GM18511 (cell line): ENCODE data around the gene OTUB1.
"Not testable (repeated sequence)": the region's sequence is repeated elsewhere in the genome, so short reads cannot be mapped to it uniquely, and the experiment has no call there.

Source experiments
- ATAC-seq: cut with Tn5 transposase; IDR thresholded peaks from one replicate; pipeline ENCODE4 v1.9.1; 2021; ENCODE audit warnings: mild to moderate bottlenecking, moderate library complexity; ENCODE audit not compliant: unreplicated experiment

OTUB1 gene, protein sequence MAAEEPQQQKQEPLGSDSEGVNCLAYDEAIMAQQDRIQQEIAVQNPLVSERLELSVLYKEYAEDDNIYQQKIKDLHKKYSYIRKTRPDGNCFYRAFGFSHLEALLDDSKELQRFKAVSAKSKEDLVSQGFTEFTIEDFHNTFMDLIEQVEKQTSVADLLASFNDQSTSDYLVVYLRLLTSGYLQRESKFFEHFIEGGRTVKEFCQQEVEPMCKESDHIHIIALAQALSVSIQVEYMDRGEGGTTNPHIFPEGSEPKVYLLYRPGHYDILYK

DNA sequence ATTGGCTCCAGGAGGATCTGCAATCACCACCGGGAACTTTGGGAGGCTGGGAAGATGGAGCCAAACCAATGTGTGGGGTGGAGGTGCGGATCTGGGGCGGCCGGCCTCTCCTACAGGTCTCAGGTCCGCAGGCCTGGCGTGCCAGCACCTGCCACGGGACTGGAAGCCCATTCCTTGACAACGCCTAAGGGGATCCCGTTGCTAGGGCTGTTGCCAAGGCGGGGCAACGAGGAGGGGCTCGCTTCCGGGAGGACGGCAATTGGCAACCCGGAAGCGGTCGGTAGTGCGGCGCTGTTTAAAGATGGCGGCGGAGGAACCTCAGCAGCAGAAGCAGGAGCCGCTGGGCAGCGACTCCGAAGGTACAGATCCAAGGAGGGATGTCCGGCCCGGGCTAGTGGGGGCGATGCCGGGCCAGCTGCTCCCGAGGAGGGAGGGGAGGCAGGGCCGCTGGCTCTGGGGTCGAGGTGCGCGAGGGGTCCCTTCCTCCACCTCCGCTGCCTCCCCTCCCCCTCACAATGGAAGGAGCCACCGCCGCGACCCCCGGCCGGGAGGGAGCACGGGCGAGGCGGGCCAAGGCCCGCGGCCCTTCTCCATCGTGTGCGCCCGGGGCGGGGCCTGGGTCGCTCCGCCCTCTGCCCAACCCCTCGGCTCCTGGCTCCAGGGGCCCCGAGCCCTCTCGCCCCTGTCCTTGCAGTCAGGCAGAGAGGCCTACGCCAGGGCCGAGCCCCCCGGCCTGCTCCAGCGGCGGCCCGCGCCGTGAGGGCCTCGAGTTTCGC lies at the start of gene OTUB1:
Gene OTUB1, plus strand, starts transcription at position 283 of the 776 bp plus-strand sequence. Its CDS starts 19 bp downstream, at position 302.
- ATAC-seq, result peak; percentile 93

DNA sequence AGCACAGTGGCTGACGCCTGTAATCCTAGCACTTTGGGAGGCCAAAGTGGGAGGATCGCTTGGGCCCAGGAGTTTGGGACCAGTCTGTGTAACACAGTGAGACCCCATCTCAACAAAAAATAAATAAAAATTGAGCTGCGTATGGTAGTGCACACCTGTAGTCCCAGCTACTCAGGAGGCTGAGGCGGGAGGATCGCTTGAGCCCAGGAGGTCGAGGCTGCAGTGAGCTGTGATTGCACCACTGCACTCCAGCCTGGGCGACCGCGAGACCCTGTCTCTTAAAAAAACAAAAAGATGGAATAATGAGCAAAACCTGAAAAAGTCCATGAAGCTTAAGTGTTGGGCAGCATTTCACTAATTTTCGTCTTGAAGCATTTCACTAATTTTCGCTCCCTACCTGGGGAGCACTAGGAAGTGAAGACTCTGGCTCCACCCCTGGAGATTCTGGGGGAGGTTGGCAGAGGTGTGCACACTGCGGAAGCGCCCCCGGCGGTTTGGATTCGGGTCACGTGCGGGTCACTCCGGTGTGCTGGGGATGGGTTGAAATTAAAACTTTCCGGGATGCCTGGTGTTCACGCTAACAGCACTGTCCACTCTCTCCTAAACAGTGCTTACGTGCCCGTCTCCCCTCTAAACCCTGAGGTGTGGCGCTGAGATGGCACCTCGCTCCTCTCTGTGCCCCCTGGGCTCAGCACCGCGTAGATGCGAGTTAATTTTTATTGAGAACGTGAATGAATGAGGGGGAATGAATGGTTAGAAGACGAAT lies 48.3 kb upstream of the OTUB1 start:
- ATAC-seq, result peak; percentile 19

DNA sequence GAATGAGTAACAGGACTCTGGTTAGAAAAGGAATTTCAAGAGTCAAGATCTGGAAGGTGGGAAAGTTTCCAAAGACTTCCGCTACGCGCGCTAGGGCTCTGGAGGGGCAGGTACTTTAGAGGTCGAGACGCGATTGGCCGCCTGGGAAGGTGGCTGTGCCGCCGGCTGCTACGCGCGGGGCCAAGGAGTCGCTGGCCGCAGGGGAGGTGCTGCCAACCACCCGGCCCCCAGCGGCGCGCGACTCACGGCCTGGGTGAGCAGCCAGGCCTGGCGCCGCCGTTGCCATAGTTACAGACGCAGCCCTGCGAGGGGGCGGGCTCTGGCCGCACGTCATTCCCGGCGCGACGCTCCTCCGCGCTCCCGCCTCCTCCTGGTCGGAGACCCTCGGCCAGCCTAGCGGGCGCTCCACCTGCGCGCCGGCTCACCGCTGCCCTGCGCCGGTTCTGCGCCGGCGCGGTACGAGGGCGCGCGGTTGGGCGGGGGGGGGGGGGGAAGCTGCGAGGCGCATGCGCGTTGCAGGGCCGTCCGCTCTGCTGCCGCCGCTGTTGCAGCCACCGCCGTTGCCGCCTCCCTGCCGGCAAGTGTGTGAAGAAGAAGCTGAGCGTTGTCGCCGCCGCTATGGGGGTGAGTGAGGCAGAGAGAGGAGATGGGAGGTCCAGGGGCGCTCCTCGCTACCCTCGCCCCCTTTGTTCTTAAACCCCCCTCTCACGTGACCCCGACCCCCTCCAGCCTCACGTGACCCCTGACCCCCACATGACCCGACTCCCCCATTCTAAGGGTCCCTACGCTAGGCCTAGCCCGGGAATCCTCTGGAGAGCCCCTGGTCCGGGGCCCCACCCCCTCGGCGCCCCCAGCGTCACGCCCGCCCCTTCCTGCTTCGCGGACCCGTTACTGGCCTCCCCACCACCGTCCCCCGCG lies 47.5 kb upstream of the OTUB1 start, which contains the start of gene NAA40:
Gene NAA40, plus strand, starts transcription at position 524 of the 918 bp plus-strand sequence. Its CDS starts 95 bp downstream, at position 619.
- peak; percentile 90 for ATAC-seq

DNA sequence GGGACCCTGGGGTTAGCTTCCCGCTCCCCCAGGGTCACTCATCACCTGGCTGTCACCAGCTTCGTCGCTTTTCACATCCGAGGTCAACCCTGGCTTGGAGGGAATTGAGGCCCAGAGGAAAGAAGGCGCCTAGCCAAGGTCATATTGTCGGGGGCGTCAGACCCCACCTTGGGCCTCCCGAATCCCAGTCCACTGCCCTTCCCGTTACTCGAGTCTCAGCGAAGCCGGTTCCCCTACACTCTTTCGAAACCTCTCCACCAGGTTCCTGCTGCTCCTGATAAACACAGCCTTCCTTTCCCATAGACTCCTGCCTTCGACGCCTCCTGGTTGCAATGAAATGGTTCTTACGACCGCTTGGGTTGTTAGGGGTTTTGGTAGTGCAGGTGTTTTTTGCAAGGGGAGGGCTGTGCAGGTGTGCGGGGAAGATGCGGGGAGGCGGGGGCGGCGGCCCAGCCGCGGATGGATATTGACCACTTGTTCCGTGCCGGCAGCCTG lies 46.8 kb upstream of the OTUB1 start:
- ATAC-seq, result no peak

DNA sequence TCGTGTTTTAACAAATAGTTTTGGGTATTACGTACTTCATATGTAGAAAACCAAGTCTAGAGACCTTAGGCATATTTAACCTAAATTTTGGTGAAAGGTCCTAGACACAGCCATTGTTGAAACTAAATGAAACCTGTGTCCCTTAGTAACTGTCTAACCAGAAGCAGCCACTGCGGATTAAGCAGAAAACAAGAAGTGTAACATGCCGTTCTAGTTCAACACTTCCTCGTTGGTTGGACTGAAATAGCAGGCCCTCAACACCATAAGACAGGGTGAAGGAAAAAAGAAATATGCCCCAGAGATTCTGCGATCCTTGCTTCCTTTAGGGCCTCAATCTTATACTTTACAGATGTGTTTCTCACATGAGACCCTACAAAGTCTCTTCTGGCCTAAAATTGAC lies 45.5 kb upstream of the OTUB1 start:
- ATAC-seq, result no peak

DNA sequence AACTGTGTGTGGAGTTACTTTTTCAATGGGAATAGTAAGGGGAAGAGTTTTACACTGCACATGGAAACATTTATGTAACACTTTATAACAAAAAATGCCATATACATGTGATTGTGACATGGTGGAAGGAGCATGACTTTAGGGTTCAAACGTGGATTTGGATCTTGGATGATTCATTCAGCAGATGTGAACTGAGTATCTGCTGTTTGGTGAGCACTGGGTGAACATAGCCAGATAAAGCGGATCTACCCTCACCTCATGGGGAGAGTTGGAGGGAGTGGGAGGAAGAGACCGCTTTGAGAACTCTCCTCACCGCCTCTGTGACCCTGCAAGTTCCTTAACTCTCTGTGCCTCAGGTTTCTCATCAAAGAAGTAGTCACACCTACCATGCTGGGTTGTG lies 44.3 kb upstream of the OTUB1 start:
- no peak for ATAC-seq

DNA sequence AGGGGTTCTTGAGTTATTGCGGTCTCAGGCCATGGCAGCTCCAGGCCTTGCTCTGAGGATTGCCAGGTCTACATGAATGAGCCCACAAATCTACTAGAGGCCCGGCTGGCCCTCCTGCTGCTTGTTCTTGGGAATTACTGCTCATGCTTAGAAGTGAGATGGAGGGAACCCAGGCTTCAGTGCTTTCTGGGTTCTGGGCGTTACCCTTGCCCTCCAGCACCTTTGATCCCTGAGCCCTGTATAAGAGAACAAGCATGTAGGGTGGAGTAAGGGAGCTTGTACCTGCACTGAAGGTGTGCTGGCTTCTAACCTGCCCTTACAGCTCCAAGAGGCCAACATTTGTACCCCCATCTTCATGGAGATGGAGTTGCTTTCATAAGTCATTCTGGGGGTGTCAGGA lies 43.4 kb upstream of the OTUB1 start:
- ATAC-seq, result no peak

DNA sequence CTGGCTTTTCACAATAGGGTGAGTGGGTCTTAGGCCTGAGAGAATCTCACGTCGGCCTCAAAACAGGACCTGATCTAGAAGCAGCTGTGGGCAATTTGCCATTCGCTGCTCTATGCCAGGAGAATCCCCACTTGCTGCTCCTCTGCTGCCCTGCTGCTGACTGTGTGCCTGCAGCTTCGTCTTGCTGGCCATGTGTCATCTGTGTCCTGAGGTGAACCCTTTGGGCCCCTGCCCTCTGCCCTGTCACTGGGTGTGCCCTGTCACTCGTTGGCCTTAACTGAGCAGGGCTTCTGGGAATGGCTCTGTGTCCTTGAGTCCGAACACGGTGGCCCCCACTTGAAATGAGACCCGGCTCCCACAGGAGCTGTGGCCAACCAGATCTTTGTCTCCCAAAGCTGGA lies 41.3 kb upstream of the OTUB1 start:
- ATAC-seq, result no peak

DNA sequence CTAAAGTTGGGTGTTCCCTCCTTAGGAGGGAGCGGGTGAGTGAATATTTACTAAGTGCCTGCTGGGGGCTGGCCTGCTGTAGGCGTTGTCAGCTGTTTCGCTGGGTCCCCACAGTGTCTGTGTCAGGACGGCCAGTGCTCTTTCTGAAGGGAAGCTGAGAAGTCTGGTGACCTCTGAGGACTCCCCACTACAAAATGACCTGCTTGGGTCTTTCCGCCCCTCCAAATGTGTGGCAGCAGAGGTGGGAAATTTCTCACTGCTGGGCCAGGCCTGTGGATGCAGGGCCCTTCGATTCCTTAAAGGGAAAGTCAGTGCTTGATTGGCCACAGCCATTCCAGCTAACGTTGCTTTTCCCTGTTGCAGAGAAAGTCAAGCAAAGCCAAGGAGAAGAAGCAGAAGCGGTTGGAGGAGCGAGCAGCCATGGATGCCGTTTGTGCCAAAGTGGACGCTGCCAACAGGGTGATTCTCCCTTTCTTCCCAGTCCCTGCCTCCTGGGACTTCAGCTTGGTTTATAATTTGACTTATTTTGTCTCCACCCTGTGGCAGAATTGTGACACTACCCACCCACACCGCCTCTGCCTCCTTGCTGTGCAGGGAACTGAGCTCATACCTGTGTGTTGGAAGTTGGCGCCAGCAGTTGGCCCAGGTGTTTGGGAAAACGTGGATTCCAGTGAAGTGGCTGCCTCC lies 40.6 kb upstream of the OTUB1 start:
- no peak for ATAC-seq

DNA sequence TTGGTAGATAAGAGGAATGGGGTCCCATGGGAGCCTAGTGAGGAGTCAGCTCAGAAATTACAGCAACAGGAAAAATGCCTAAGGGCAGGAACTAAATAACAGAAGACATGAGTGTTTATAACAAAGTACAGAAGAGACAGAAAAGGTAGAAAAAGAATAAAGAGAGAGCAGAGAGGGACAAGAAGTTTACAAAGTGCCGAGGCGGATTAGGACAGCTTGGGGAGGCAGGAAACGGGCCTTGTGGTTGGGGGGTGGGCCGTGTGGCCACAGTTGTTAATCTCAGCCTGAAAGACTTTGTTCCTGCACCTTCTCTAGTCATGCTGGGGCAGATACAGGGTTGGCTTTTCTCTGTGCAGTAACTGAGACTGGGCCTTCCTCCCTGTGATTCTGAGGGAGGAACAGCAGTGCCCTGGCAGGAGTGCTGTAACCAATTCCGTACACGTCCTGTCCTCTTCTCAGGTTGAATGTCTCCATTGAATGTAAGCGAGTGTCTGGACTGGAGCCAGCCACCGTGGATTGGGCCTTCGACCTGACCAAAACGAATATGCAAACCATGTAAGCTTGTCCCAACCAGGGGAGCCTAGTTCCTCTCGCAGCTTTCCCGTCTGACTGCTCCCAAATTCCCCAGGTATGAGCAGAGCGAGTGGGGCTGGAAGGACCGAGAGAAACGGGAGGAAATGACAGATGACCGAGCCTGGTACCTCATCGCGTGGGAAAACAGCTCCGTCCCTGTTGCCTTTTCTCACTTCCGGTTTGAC lies 34.3 kb upstream of the OTUB1 start:
- ATAC-seq, result no peak

DNA sequence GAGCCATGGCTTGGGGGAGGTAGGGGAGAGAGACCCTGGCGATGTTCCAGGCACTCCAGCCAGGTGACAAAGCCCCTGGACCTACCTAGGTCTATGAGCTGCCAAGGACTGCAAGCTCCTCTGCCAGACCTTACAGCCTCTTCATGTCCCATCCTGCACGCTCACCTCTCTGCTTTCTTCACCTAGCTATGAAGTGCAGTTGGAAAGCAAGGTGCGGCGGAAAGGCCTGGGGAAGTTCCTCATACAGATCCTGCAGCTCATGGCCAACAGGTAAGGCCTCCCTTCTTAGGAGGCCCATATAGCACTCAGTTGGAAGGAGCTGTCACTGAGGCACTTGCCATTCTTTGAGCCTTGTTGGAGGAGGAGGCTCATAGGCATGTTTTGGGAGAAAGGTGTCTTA lies 33.7 kb upstream of the OTUB1 start:
- no peak for ATAC-seq

DNA sequence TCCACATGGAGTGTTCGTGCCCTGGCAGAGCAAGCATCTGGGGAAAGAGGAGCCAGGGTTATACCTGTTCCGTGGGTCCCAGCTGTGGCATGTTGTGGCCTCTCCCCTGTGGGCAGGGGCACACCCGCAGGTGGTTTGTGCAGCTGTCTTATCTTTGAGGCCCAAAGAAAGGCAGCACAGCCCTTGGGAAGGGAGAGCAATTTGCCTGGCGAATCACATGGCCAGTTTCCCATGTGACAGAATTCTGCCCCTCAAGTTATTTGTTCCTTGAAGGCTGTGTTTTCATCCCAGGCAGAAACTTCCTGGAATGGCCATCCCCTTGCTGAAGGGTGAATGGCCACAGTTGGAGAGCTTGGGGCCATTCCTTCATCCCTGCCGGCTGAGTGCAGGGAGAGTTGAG lies 28.2 kb upstream of the OTUB1 start:
- no peak for ATAC-seq

DNA sequence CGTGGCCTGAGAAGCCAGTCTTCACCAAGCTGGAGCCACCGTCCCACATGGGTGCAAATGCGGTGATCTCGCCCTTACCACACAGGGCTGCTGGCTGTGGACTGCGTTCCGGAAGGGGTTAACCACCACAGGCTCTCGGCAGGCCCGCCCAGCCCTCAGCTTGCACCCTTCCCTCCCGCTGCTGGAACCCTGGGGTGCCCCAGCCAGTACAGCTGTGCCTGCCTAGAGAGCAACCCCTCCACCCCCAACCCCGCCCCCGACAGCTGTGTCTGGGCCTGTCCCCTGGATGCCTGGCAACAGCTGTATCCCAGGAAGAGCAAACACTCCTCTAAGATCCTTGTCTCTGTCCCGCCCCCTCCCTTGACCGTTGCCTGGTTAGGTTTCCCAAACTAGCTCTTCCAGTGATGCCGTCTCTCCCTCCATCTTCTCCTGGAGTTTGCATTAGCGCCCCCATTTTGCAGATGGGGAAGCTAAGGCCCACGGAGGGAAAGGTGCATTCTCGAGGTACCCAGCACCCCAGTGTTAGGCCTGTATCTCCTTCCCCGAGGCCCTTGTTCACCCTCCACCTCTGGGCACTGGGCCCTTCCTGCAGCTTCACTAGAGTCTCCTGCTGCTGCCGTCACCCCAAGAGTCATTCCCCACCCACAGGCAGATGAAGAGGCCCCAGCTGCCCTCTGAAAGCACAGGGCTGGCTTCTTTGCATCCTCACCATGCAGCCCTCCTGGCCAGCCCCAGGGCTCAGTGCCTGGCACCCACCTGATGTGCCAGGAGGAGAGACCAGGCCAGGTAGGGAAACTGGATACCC lies 24.4 kb upstream of the OTUB1 start:
- no peak for ATAC-seq

DNA sequence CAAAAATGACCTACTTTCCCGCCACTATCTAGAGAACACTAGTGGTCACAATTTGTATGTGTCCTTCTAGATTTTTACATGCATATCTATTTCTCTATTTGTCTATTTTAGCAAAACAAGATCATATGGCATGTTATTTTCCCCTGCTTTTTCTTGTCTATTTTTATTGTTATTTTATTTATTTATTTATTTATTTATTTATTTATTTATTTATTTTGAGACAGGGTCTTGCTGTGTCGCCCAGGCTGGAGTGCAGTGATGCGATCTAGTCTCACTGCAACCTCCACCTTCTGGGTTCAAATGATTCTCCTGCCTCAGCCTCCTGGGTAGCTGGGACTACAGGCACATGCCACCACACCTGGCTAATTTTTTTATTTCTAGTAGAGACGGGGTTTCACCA lies 22.3 kb upstream of the OTUB1 start:
- ATAC-seq, result not testable (repeated sequence)

DNA sequence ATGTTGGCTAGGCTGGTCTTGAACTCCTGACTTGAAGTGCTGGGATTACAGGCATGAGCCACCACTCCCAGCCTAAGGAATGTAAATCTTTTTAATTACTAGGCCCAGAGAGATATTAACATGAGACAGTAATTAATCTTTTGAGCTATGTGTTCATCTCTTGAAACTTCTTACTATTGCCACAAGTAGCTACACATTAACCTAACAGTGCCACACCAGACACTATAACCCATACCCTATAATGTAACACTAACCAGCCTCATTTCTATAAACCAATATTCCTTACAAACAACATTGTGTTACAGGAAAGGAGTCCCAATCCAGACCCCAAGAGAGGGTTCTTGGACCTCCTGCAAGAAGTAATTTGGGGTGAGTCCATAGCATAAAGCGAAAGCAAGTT lies 19.8 kb upstream of the OTUB1 start:
- no peak for ATAC-seq

DNA sequence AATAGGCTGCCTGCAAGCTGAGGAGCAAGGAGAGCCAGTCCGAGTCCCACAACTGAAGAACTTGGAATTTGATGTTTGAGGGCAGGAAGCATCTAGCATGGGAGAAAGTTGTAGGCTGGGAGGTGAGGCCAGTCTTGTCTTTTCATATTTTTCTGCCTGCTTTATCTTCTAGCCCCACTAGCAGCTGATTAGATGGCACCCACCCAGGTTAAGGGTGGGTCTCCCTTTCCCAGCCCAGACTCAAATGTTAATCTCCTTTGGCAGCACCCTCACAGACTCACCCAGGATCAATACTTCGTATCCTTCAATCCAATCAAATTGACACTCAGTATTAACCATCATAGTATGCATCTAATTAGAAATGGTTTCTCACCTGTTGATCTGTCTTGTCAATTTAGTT lies 16.8 kb upstream of the OTUB1 start:
- no peak for ATAC-seq

DNA sequence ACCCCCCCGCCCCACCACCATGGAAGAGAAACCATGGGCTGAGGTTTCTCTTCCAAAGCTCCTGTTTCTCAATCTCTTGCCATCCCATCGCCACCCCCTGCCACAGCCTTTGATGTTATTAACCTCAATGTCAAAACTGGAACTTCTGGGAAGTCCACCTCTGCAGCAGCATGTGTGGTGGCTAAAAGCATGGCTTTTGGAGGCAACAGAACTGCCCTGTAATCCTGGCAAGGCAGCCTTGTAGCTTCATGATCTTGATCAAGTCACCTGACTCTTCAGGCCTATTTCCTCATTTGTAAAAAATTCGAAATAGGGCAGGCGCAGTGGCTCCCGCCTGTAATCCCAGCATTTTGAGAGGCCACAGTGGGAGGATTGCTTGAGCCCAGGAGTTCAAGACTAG lies 15.3 kb upstream of the OTUB1 start:
- no peak for ATAC-seq

DNA sequence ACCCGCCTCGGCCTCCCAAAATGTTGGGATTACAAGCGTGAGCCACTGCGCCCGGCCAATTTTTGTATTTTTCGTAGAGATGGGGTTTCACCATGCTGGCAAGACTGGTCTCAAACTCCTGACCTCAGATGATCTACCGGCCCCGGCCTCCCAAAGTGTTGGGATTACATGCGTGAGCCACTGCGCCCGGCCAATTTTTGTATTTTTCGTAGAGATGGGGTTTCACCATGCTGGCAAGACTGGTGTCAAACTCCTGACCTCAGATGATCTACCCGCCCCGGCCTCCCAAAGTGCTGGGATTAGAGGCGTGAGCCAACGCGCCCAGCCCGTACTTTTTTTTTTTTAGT lies 12.4 kb upstream of the OTUB1 start:
- ATAC-seq, result not testable (repeated sequence)
